ENCODE results near the gene ROCK2. TPM values are rescaled to one million over a fixed set of nuclear protein-coding genes. Genes with fewer than 3 reads are reported as not detected.

The ROCK2 gene
- total RNA-seq, 4 donors from 2014 or later: 42.0 to 85.4 (median 70.7) TPM

DNA sequence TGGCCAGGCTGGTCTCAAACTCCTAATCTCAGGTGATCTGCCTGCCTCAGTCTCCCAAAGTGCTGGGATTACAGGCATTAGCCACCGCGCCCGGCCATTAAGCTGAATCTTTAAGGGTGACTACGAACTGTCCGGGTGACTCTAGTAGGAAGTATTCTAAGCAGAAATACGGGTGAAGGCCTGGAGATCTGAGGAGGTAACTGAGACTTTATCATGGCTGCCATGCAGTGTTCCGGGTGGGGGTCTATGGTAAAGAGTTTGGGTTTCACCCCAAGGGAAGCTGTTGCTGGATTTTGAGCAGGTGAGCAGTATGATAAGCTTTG is 20.1 kb upstream of the ROCK2 start:
- Histone ChIP-seq H3K36me3 (no peaks in the 10 kb centered on the region), H3K27me3 (no peaks in the 10 kb centered on the region), H3K9me3 (no peaks in the 10 kb centered on the region), H3K4me1 (peaks cover 16 to 20% of the 10 kb centered on the region in 2 donors), H3K4me3 (no peak overlapping the region), H3K27ac (no peak overlapping the region)
- in situ Hi-C loops (cut with MboI; ENCODE audit: low sequenced_read_pairs in 4 of 4): no loop called here
- ATAC-seq (no peak), DNase-seq (no peak)
- no peak for TF ChIP-seq CTCF (IDR thresholded peaks at IDR 0.05 in 4 of 5, conservative IDR thresholded peaks at IDR 0.05 in 1 of 5)
- TF ChIP-seq POLR2A (IDR thresholded peaks at IDR 0.05): no peak
- intact Hi-C loops (cut with DNase I; ENCODE audit: low total_unique reads): no loop called here

DNA sequence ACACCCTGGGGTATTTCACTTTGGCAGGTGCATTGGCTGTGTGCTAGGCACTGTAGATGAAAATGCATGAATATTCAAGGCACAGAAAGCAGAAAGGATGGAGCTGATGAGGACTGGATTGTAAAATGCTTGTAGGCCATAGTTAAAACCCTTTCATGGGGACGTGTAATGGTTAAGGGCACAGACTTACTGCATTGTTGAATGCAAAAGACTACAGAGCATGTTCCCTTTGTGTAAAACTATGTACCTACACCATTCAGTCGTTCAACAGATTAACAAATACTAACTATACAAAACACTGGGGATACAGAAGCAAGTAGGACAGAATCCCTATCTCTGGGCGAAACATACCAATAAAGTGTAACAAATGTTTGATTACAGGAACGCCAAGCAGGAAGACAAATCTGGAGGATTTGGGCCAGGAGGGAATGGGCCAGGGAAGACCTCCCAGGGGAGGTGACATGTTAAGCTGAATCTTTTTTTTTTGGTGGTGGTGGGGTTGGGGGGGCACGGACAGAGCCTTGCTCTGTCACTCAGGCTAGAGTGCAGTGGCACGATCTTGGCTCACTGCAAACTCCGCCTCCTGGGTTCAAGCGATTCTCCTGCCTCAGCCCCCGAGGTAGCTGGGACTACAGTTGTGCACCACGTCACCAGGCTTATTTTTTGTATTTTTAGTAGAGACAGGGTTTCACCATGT is 19.6 kb upstream of the ROCK2 start:
- H3K4me1 ChIP-seq: peaks cover 16 to 23% of the 10 kb centered on the region in 2 donors
- ATAC-seq (no peak), DNase-seq (no peak)
- no peak overlapping the region for H3K4me3 ChIP-seq
- in situ Hi-C loops (cut with MboI; ENCODE audit: low sequenced_read_pairs in 4 of 4) (no loop called here), intact Hi-C loops (cut with DNase I; ENCODE audit: low total_unique reads) (no loop called here)
- no peak overlapping the region for H3K27ac ChIP-seq
- TF ChIP-seq CTCF (IDR thresholded peaks at IDR 0.05 in 4 of 5, conservative IDR thresholded peaks at IDR 0.05 in 1 of 5): no peak
- TF ChIP-seq POLR2A (IDR thresholded peaks at IDR 0.05): no peak
- no peaks in the 10 kb centered on the region for H3K36me3 ChIP-seq
- no peaks in the 10 kb centered on the region for H3K9me3 ChIP-seq
- H3K27me3 ChIP-seq: no peaks in the 10 kb centered on the region

- no peaks in the 10 kb centered on the region for H3K9me3 ChIP-seq
- DNase-seq (no peak), ATAC-seq (no peak)
- TF ChIP-seq CTCF (IDR thresholded peaks at IDR 0.05 in 4 of 5, conservative IDR thresholded peaks at IDR 0.05 in 1 of 5): no peak
- intact Hi-C loops (cut with DNase I; ENCODE audit: low total_unique reads) (no loop called here), in situ Hi-C loops (cut with MboI; ENCODE audit: low sequenced_read_pairs in 4 of 4) (no loop called here)
- H3K4me1 ChIP-seq: peaks cover 13 to 32% of the 10 kb centered on the region in 2 donors
- peak overlapping the region in 1 of 4 donors; percentile 81 for H3K27ac ChIP-seq
- H3K4me3 ChIP-seq: no peak overlapping the region
- H3K27me3 ChIP-seq: no peaks in the 10 kb centered on the region
- no peaks in the 10 kb centered on the region for H3K36me3 ChIP-seq
These were observed 15.4 kb upstream of the ROCK2 start for GRCh38 chr2:11359865-11360264.

- Histone ChIP-seq H3K4me3 (no peak overlapping the region), H3K36me3 (no peaks in the 10 kb centered on the region), H3K9me3 (no peaks in the 10 kb centered on the region), H3K27ac (peak overlapping the region; percentile 67 to 81 (median 77)), H3K27me3 (no peaks in the 10 kb centered on the region), H3K4me1 (peaks cover 13 to 32% of the 10 kb centered on the region in 2 donors)
- peak; percentile 90 to 94 for ATAC-seq
- intact Hi-C loops (cut with DNase I; ENCODE audit: low total_unique reads): loop anchor here (2.0 kb wide), 1 partner anchor 13 kb away; no protein-coding TSS in a partner anchor
- in situ Hi-C loops (cut with MboI; ENCODE audit: low sequenced_read_pairs in 4 of 4): no loop called here
- TF ChIP-seq CTCF (IDR thresholded peaks at IDR 0.05 in 4 of 5, conservative IDR thresholded peaks at IDR 0.05 in 1 of 5) (no peak), POLR2A (IDR thresholded peaks at IDR 0.05) (no peak)
- peak; percentile 82 to 95 for DNase-seq
These were observed 13.1 kb upstream of the ROCK2 start for GRCh38 chr2:11357428-11357972.
